Endothelial cell of hepatic sinusoid (primary cell): Measurements from ENCODE around the gene KCNIP3.

ENCODE experiments used
- in situ Hi-C: cut with HindIII; loops from 2 replicates; pipeline ENCODE4 v1.10.0; 2017; ENCODE audit warnings: low sequenced_read_pairs

Gene KCNIP3

GRCh38 chr2:95325590-95326432 lies 28.7 kb downstream of the KCNIP3 start:
- in situ Hi-C loops = no loop called here

GRCh38 chr2:95326433-95327140 lies 29.4 kb downstream of the KCNIP3 start:
- in situ Hi-C loops = no loop called here

- in situ Hi-C loops = no loop called here
Measured at GRCh38 chr2:95327861-95328260, 30.7 kb downstream of the KCNIP3 start.

GRCh38 chr2:95328358-95329125 lies 31.4 kb downstream of the KCNIP3 start:
- in situ Hi-C loops = no loop called here

GRCh38 chr2:95329401-95329800 lies 32.3 kb downstream of the KCNIP3 start:
- in situ Hi-C loops = no loop called here

- in situ Hi-C loops = no loop called here
Measured at GRCh38 chr2:95329891-95330793, 33.0 kb downstream of the KCNIP3 start.

- in situ Hi-C loops = no loop called here
Measured at GRCh38 chr2:95330794-95331338, 33.7 kb downstream of the KCNIP3 start.

- in situ Hi-C loops = no loop called here
Measured at GRCh38 chr2:95331606-95332005, 34.5 kb downstream of the KCNIP3 start.

GRCh38 chr2:95332036-95332435 lies 34.9 kb downstream of the KCNIP3 start:
- in situ Hi-C loops = no loop called here

- in situ Hi-C loops = no loop called here
Measured at GRCh38 chr2:95333056-95333455, 35.9 kb downstream of the KCNIP3 start.

GRCh38 chr2:95333888-95334338 lies 36.8 kb downstream of the KCNIP3 start:
- in situ Hi-C loops = no loop called here

GRCh38 chr2:95334916-95335641 lies 37.9 kb downstream of the KCNIP3 start:
- in situ Hi-C loops = no loop called here

- in situ Hi-C loops = no loop called here
Measured at GRCh38 chr2:95336406-95336805, 39.3 kb downstream of the KCNIP3 start.

GRCh38 chr2:95337829-95338228 lies 40.7 kb downstream of the KCNIP3 start:
- in situ Hi-C loops = no loop called here

GRCh38 chr2:95342556-95343320 lies 45.6 kb downstream of the KCNIP3 start:
- in situ Hi-C loops = no loop called here

- in situ Hi-C loops = no loop called here
Measured at GRCh38 chr2:95343429-95344214, 46.5 kb downstream of the KCNIP3 start.

- in situ Hi-C loops = no loop called here
Measured at GRCh38 chr2:95344215-95344583, 47.1 kb downstream of the KCNIP3 start.

- in situ Hi-C loops = no loop called here
Measured at GRCh38 chr2:95344656-95345055, 47.5 kb downstream of the KCNIP3 start.
